Measurements from ENCODE around the gene MAPK8. TPM values are rescaled to one million over a fixed set of nuclear protein-coding genes. Genes with fewer than 3 reads are reported as not detected.

The MAPK8 gene
- total RNA-seq, 1 experiment from 2014 or later, result 52.9 TPM

GRCh38 chr10:48478469-48478868 is 172.0 kb downstream of the MAPK8 start:
- DNase-seq (ENCODE audit: unreplicated experiment), result no peak
- Mint-ChIP-seq H3K27ac (ENCODE audit: low read depth, unreplicated experiment) (no peak overlapping the region), H3K9me3 (ENCODE audit: unreplicated experiment) (no peaks in the 10 kb centered on the region), H3K36me3 (ENCODE audit: insufficient read depth, unreplicated experiment) (no peaks in the 10 kb centered on the region), H3K4me1 (ENCODE audit: insufficient read depth, unreplicated experiment) (no peaks in the 10 kb centered on the region), H3K27me3 (ENCODE audit: insufficient read depth, unreplicated experiment) (no peaks in the 10 kb centered on the region), H3K4me3 (ENCODE audit: unreplicated experiment) (no peak overlapping the region)
- CTCF ChIA-PET, result interaction anchor here (0.6 to 1.1 kb wide), 4 partner anchors 12 to 178 kb away, joined by 3 to 7 read pairs (median 3); no protein-coding TSS in a partner anchor
- intact Hi-C loops (cut with micrococcal nuclease), result no loop called here
- no TSS peak for BruUV-seq (replicated peaks)
- POLR2A ChIA-PET, result no interaction called here
- TF ChIP-seq, protein P1, sequence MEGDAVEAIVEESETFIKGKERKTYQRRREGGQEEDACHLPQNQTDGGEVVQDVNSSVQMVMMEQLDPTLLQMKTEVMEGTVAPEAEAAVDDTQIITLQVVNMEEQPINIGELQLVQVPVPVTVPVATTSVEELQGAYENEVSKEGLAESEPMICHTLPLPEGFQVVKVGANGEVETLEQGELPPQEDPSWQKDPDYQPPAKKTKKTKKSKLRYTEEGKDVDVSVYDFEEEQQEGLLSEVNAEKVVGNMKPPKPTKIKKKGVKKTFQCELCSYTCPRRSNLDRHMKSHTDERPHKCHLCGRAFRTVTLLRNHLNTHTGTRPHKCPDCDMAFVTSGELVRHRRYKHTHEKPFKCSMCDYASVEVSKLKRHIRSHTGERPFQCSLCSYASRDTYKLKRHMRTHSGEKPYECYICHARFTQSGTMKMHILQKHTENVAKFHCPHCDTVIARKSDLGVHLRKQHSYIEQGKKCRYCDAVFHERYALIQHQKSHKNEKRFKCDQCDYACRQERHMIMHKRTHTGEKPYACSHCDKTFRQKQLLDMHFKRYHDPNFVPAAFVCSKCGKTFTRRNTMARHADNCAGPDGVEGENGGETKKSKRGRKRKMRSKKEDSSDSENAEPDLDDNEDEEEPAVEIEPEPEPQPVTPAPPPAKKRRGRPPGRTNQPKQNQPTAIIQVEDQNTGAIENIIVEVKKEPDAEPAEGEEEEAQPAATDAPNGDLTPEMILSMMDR (IDR thresholded peaks at IDR 0.05; ENCODE audit: unreplicated experiment), result no peak

DNA sequence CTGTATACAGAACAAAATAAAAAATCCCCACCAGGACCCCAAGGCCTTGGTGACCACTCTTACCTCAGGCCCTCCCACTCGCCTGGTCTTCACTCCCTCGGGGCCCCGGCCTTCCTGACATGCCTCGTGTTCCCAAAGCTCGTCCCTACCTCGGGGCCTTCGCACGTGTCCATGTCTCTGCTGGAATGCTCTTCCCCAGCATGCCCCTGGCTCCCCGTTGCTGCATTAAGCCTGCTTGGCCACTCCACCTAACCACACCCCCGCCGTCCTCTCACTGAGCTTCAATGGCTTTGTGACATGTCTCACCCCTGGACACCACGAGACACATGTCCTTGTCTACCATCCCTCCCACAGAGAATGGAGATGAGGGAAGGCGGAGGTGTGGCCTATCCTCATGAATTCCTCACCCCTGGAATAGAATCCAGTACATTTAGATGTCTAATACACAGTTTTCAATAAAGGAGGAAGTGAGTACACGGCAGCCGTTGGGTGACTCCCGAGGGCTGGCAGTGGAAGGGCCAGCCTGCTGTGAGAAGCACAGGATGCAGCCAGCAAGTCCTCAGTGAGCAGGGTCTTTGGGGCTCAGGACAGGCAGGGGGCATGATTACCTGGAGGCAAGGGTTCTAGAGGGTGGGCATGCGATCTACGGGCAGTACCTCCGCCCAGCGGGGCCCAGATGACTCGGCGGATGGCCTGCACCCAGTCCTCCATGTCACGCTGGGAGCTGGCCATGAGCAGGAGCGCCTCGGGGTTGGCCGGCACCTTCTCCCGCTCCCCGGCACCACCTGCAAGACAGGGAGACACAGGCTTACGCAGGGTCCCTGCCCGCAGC is 172.7 kb downstream of the MAPK8 start:
- H3K9me3 Mint-ChIP-seq (ENCODE audit: unreplicated experiment), result no peaks in the 10 kb centered on the region
- intact Hi-C loops (cut with micrococcal nuclease), result no loop called here
- H3K27ac Mint-ChIP-seq (ENCODE audit: low read depth, unreplicated experiment), result no peak overlapping the region
- POLR2A ChIA-PET, result interaction anchor here (0.6 kb wide), 1 partner anchor 176 kb away, joined by 3 read pairs; no protein-coding TSS in a partner anchor
- BruUV-seq (replicated peaks), result no TSS peak
- H3K36me3 Mint-ChIP-seq (ENCODE audit: insufficient read depth, unreplicated experiment), result no peaks in the 10 kb centered on the region
- CTCF ChIA-PET, result interaction anchor here (0.6 to 1.1 kb wide), 5 partner anchors 12 to 177 kb away, joined by 3 to 7 read pairs (median 3); no protein-coding TSS in a partner anchor
- TF ChIP-seq, protein P1 (IDR thresholded peaks at IDR 0.05; ENCODE audit: unreplicated experiment), result no peak
- no peaks in the 10 kb centered on the region for H3K27me3 Mint-ChIP-seq (ENCODE audit: insufficient read depth, unreplicated experiment)
- no peak overlapping the region for H3K4me3 Mint-ChIP-seq (ENCODE audit: unreplicated experiment)
- no peak for DNase-seq (ENCODE audit: unreplicated experiment)
- no peaks in the 10 kb centered on the region for H3K4me1 Mint-ChIP-seq (ENCODE audit: insufficient read depth, unreplicated experiment)

DNA sequence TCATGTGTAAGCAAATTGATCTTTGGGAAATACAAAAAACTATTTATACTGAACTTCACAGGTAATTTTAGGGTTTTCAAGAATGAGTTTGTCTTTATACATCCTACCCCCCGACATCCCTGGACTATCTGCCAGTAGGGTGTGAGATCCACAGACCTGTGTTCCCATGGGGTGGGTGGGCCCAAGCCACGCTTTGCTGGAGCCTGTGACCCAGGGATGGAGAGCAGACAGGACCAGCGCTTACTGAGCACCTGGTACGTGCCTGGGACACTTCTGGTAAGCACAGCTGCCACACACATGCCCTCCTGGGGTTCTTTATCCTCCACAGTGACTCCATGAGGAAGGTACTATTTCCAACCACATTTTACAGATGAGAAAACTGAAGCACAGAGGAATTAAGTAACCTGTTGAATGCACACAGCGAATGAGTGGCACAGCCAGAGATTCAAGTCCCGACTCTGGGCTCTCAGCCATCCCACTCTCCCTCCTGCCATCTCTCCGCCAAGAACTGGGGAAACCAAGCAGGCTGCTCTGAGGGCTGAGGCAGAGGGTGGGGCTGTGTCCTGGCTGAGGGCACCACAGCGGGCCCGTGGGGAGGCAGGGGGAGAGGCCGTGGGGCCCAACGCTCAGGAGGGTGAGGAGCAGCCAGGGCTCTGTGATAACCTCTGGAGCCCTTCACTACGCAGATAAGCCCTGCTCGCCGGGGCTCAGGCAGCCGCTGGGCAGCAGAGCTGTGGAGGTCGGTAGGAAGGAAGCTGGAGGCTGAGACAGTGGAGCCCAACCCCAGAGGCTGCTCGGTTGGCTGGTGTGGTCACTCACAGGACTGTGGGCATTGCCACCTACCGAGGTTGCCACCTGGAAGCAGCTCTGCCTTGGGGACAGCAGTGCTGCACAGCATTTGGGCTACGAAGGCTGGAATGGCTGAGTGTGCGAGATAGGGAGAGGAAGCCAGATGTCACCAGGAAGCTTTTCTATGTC is 174.2 kb downstream of the MAPK8 start:
- Mint-ChIP-seq H3K27ac (ENCODE audit: low read depth, unreplicated experiment) (no peak overlapping the region), H3K9me3 (ENCODE audit: unreplicated experiment) (no peaks in the 10 kb centered on the region), H3K4me1 (ENCODE audit: insufficient read depth, unreplicated experiment) (no peaks in the 10 kb centered on the region), H3K36me3 (ENCODE audit: insufficient read depth, unreplicated experiment) (no peaks in the 10 kb centered on the region), H3K27me3 (ENCODE audit: insufficient read depth, unreplicated experiment) (no peaks in the 10 kb centered on the region), H3K4me3 (ENCODE audit: unreplicated experiment) (no peak overlapping the region)
- POLR2A ChIA-PET, result no interaction called here
- BruUV-seq (replicated peaks), result no TSS peak
- DNase-seq (ENCODE audit: unreplicated experiment), result no peak
- intact Hi-C loops (cut with micrococcal nuclease), result no loop called here
- CTCF ChIA-PET, result interaction anchor here (0.6 to 1.1 kb wide), 4 partner anchors 11 to 176 kb away, joined by 3 to 4 read pairs (median 3); no protein-coding TSS in a partner anchor
- TF ChIP-seq, protein P1 (IDR thresholded peaks at IDR 0.05; ENCODE audit: unreplicated experiment), result no peak

GRCh38 chr10:48481385-48481784 is 174.9 kb downstream of the MAPK8 start:
- no peak for DNase-seq (ENCODE audit: unreplicated experiment)
- Mint-ChIP-seq H3K36me3 (ENCODE audit: insufficient read depth, unreplicated experiment) (no peaks in the 10 kb centered on the region), H3K27me3 (ENCODE audit: insufficient read depth, unreplicated experiment) (no peaks in the 10 kb centered on the region), H3K27ac (ENCODE audit: low read depth, unreplicated experiment) (no peak overlapping the region), H3K9me3 (ENCODE audit: unreplicated experiment) (no peaks in the 10 kb centered on the region), H3K4me1 (ENCODE audit: insufficient read depth, unreplicated experiment) (no peaks in the 10 kb centered on the region), H3K4me3 (ENCODE audit: unreplicated experiment) (no peak overlapping the region)
- intact Hi-C loops (cut with micrococcal nuclease), result no loop called here
- no TSS peak for BruUV-seq (replicated peaks)
- TF ChIP-seq, protein P1 (IDR thresholded peaks at IDR 0.05; ENCODE audit: unreplicated experiment), result no peak
- CTCF ChIA-PET, result interaction anchor here (0.6 to 1.1 kb wide), 4 partner anchors 11 to 48 kb away, joined by 3 to 4 read pairs (median 4); no protein-coding TSS in a partner anchor
- POLR2A ChIA-PET, result no interaction called here

All from MCF 10A (cell line).